ENCODE measurements around the gene TLR6. TPM values are rescaled to one million over a fixed set of nuclear protein-coding genes. Genes with fewer than 3 reads are reported as not detected.

TLR6 gene
- total and polyA plus RNA-seq, 4 donors: 0.33 to 12.8 (median 3.3) TPM

DNA sequence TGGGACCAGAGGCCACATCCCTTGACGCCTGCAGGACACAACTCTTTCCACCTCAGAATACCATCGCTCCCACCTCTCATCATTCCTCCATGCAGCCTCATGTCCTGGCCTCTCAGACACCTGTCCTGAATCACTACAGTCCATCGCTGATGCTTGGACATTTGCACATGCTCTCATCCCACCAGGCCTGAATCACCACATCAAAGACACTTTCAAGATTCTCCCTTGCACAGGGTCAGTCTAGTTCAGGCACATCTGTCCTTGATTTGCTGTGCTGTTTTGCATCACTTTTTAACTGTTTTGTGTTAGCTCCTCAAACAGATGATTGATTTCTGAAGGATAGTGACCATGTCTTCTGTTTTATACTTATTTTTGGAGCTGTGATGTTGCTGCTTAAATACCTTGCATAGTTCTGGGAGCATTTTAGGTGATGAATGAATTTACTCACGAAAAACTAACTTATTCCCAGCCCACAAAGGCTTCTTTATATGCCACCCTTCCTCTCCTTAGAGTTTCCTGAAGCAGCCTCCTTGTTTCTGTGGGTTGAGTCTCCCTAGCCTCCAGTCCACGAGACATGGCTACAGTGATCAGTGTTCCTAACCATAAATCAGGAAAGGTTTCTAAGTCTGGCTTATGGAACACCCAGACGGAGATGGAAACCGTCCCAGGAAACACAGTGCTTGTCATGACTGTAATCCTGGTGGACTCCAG, 13.6 kb upstream of the TLR6 start:
- Histone ChIP-seq H3K27me3 (ENCODE audit: control insufficient read depth in 1 of 2, insufficient read depth in 2 of 2, low read length in 1 of 2) (no peaks in the 10 kb centered on the region), H3K27ac (ENCODE audit: low read depth in 1 of 2, low read length in 2 of 2) (peak overlapping the region in 1 of 2 donors; percentile 17), H3K4me3 (ENCODE audit: low read length in 2 of 2) (no peak overlapping the region), H3K36me3 (ENCODE audit: control insufficient read depth in 1 of 2, insufficient read depth in 2 of 2, low read length in 1 of 2) (peaks cover 0 to 6% of the 10 kb centered on the region in 2 donors), H3K4me1 (ENCODE audit: control insufficient read depth in 1 of 2, insufficient read depth in 2 of 2, low read length in 2 of 2) (peaks cover 7 to 11% of the 10 kb centered on the region in 2 donors), H3K9me3 (ENCODE audit: control insufficient read depth, low read length) (no peaks in the 10 kb centered on the region)
- ATAC-seq (ENCODE audit: low FRiP score) (no peak), DNase-seq (no peak)
- 43 to 45% methylated on average over 7 of the region's 7 CpGs for WGBS, 2 donors
- intact Hi-C loops (cut with DNase I): no loop called here

DNA sequence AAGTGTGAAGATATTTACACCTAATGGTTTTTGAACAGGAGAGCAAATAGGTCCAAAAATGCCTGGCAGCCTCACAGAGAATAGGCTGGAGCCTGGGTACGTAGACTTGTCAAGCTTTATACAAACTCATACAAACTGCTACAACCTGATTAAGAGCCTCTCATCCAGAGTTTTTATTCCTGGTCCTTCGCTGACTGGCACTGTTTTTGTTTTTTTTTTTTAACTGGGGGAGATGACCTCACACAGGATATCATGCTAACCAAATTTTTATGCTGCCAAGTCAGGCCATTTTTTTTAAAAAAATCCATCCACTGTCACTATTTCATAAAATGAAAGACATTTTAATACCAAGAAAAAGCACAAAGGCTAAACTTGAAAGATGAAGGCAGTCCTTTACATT, 12.9 kb upstream of the TLR6 start:
- H3K4me3 ChIP-seq (ENCODE audit: low read length in 2 of 2): peak overlapping the region; percentile 40 to 58
- H3K27ac ChIP-seq (ENCODE audit: low read depth in 1 of 2, low read length in 2 of 2): peak overlapping the region in 1 of 2 donors; percentile 23
- peaks cover 0 to 6% of the 10 kb centered on the region in 2 donors for H3K36me3 ChIP-seq (ENCODE audit: control insufficient read depth in 1 of 2, insufficient read depth in 2 of 2, low read length in 1 of 2)
- no peak for ATAC-seq (ENCODE audit: low FRiP score)
- no peak for DNase-seq
- 0 to 5% methylated on average over 2 of the region's 2 CpGs for WGBS, 2 donors
- H3K27me3 ChIP-seq (ENCODE audit: control insufficient read depth in 1 of 2, insufficient read depth in 2 of 2, low read length in 1 of 2): no peaks in the 10 kb centered on the region
- intact Hi-C loops (cut with DNase I): loop anchor here in 1 of 2 donors (5.0 kb wide), 1 partner anchor 117 kb away; no protein-coding TSS in a partner anchor
- H3K4me1 ChIP-seq (ENCODE audit: control insufficient read depth in 1 of 2, insufficient read depth in 2 of 2, low read length in 2 of 2): peaks cover 7 to 11% of the 10 kb centered on the region in 2 donors
- no peaks in the 10 kb centered on the region for H3K9me3 ChIP-seq (ENCODE audit: control insufficient read depth, low read length)

DNA sequence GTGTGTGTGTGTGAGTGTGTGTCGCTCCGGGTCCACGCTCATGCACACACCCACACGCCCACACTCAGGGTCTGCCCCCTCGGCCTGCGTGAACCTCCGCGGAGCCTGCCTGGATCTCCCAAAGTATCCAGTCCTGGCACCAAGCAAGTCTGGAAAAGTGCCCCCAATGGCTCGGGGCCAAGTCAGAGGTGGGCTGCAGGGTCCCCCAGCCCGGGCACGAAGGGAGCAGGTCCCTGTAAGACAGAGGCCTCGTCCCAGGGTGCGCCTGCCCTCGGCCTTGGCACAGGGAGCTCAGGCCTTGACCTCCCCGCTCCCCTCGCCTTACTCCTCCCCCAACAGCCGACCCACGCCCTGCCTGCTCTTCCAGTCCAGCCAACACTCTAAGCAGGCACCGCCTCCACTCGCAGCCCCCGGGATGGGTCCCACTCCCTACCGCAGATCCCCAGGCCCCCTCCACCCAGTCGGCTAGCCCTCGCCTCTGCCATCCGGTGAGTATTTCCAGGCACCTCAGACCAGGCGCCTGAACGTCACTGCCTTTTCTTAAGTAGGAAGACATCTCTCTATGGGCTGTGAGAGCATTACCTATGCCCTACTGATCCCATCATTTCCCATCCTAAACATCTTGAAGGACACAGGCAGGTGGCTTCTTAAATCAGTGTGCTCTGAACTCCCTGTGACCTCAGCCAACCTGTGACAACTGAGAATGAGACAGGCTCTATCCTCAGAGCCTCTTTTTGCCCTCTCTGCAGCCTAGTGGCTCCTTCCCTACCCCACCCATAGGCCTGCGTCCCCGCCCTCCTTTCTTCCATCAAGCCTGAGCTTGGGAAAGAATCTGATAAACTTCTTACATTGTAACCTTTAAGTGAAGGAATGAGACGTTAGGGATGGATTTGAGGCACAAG, 11.7 kb upstream of the TLR6 start:
- intact Hi-C loops (cut with DNase I): loop anchor here in 1 of 2 donors (5.0 kb wide), 1 partner anchor 116 kb away; no protein-coding TSS in a partner anchor
- peak overlapping the region; percentile 94 to 96 for H3K4me3 ChIP-seq (ENCODE audit: low read length in 2 of 2)
- H3K4me1 ChIP-seq (ENCODE audit: control insufficient read depth in 1 of 2, insufficient read depth in 2 of 2, low read length in 2 of 2): peaks cover 5 to 11% of the 10 kb centered on the region in 2 donors
- peak; percentile 75 to 83 for DNase-seq
- no peaks in the 10 kb centered on the region for H3K27me3 ChIP-seq (ENCODE audit: control insufficient read depth in 1 of 2, insufficient read depth in 2 of 2, low read length in 1 of 2)
- H3K9me3 ChIP-seq (ENCODE audit: control insufficient read depth, low read length): no peaks in the 10 kb centered on the region
- peak overlapping the region; percentile 85 to 98 for H3K27ac ChIP-seq (ENCODE audit: low read depth in 1 of 2, low read length in 2 of 2)
- WGBS, 2 donors: 4 to 5% methylated on average over 30 of the region's 30 CpGs
- peak; percentile 76 for ATAC-seq (ENCODE audit: low FRiP score)
- peaks cover 0 to 3% of the 10 kb centered on the region in 2 donors for H3K36me3 ChIP-seq (ENCODE audit: control insufficient read depth in 1 of 2, insufficient read depth in 2 of 2, low read length in 1 of 2)

DNA sequence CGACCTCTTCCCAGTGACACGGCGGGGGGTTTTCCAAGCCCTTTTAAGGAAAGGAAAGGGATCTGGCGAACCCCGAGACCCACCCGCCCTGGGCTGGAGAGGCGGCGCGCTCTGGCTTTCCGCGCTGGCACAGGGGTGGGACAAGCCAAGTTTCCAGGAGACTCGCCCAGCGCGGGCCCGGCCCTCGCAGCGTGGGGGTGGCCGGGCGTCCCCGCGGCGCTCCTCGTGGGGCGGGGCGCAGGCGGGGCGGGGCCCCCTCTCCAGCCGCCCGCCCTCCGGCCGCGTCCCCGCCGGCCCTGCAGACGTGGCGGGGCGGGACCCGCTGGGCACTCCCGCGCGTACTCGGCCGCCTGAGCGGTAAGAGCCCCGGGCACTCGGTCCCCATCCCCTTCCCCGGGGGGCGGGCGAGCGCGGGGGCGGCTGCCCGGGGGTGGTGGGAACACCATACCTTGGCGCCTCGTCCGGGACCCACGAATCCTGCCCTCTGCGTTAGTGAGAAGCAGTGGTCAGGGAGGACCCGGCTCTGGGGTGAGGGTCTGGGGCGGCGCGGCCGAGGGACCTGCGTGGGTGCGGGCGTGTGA, 11.0 kb upstream of the TLR6 start, which contains the start of gene FAM114A1:
Gene FAM114A1 (plus strand): TSS at position 329 of the 581 bp plus-strand sequence. CDS start 10,273 bp downstream, outside the sequence.
- 0% methylated on average over 47 to 66 of the region's 66 CpGs for WGBS, 2 donors
- Histone ChIP-seq H3K36me3 (ENCODE audit: control insufficient read depth in 1 of 2, insufficient read depth in 2 of 2, low read length in 1 of 2) (peaks cover 0 to 3% of the 10 kb centered on the region in 2 donors), H3K27me3 (ENCODE audit: control insufficient read depth in 1 of 2, insufficient read depth in 2 of 2, low read length in 1 of 2) (no peaks in the 10 kb centered on the region), H3K27ac (ENCODE audit: low read depth in 1 of 2, low read length in 2 of 2) (peak within 1 kb of the TSS; percentile 85 to 98), H3K4me3 (ENCODE audit: low read length in 2 of 2) (peak within 1 kb of the TSS; percentile 94 to 96), H3K4me1 (ENCODE audit: control insufficient read depth in 1 of 2, insufficient read depth in 2 of 2, low read length in 2 of 2) (peaks cover 4 to 5% of the 10 kb centered on the region in 2 donors), H3K9me3 (ENCODE audit: control insufficient read depth, low read length) (no peaks in the 10 kb centered on the region)
- intact Hi-C loops (cut with DNase I): loop anchor here in 1 of 2 donors (5.0 kb wide), 1 partner anchor 115 kb away; no protein-coding TSS in a partner anchor
- ATAC-seq (ENCODE audit: low FRiP score) (peak; percentile 97), DNase-seq (peak; percentile 92 to 95)

DNA sequence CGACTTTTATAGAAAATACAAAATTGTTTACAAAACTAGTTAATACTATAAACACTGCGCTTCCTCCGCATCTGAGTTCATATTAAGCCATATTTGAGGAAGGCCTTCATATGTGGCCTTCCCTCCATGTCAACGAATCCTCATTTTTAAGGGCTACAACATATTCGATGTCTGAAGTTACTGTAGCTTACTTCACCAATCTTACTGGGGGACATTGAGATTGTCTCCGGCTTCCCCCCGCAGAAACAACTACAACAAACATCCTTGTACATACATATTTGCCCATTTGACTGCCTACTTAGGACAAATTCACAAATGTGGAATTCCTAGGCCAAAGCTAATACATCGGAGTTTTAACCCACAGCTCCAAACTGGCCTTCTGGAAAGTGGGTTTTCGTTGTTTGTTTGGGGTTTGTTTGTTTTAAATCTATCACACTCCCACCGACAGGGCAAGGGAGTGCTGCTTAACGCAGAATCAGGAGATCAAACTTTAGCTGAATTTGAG, 10.4 kb upstream of the TLR6 start:
- Histone ChIP-seq H3K4me3 (ENCODE audit: low read length in 2 of 2) (peak overlapping the region; percentile 89 to 94), H3K27ac (ENCODE audit: low read depth in 1 of 2, low read length in 2 of 2) (peak overlapping the region; percentile 39 to 83), H3K36me3 (ENCODE audit: control insufficient read depth in 1 of 2, insufficient read depth in 2 of 2, low read length in 1 of 2) (peaks cover 0 to 3% of the 10 kb centered on the region in 2 donors), H3K4me1 (ENCODE audit: control insufficient read depth in 1 of 2, insufficient read depth in 2 of 2, low read length in 2 of 2) (peaks cover 3 to 5% of the 10 kb centered on the region in 2 donors), H3K9me3 (ENCODE audit: control insufficient read depth, low read length) (no peaks in the 10 kb centered on the region), H3K27me3 (ENCODE audit: control insufficient read depth in 1 of 2, insufficient read depth in 2 of 2, low read length in 1 of 2) (no peaks in the 10 kb centered on the region)
- intact Hi-C loops (cut with DNase I): loop anchor here in 1 of 2 donors (5.0 kb wide), 1 partner anchor 115 kb away; no protein-coding TSS in a partner anchor
- no peak for ATAC-seq (ENCODE audit: low FRiP score)
- no peak for DNase-seq
- WGBS, 2 donors: 53 to 55% methylated on average over 11 of the region's 11 CpGs

DNA sequence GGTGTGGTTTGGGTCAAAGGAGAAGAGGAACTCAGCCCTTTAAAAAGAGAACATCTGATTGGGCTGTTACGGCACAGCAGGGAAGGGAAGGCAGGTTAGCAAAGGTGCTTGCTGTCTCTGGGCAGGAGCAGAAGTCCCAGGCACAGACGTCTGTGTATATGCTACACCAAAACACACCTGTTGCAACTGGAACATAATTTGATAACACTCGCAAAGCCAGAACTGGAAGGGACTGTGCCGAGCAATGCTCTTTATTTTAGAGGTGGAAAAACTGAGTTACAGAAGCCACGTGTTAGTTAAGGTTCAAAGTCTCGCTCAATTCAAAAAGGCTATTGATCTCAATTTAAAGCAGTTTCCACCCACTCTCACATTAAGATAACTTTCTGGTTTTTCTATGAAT, 8.8 kb upstream of the TLR6 start:
- Histone ChIP-seq H3K36me3 (ENCODE audit: control insufficient read depth in 1 of 2, insufficient read depth in 2 of 2, low read length in 1 of 2) (peaks cover 0 to 3% of the 10 kb centered on the region in 2 donors), H3K27me3 (ENCODE audit: control insufficient read depth in 1 of 2, insufficient read depth in 2 of 2, low read length in 1 of 2) (no peaks in the 10 kb centered on the region), H3K9me3 (ENCODE audit: control insufficient read depth, low read length) (no peaks in the 10 kb centered on the region), H3K27ac (ENCODE audit: low read depth in 1 of 2, low read length in 2 of 2) (no peak overlapping the region), H3K4me3 (ENCODE audit: low read length in 2 of 2) (no peak overlapping the region), H3K4me1 (ENCODE audit: control insufficient read depth in 1 of 2, insufficient read depth in 2 of 2, low read length in 2 of 2) (peaks cover 0 to 5% of the 10 kb centered on the region in 2 donors)
- ATAC-seq (ENCODE audit: low FRiP score) (no peak), DNase-seq (no peak)
- 82 to 84% methylated on average over 6 of the region's 6 CpGs for WGBS, 2 donors
- intact Hi-C loops (cut with DNase I): loop anchor here in 1 of 2 donors (5.0 kb wide), 1 partner anchor 113 kb away; no protein-coding TSS in a partner anchor

DNA sequence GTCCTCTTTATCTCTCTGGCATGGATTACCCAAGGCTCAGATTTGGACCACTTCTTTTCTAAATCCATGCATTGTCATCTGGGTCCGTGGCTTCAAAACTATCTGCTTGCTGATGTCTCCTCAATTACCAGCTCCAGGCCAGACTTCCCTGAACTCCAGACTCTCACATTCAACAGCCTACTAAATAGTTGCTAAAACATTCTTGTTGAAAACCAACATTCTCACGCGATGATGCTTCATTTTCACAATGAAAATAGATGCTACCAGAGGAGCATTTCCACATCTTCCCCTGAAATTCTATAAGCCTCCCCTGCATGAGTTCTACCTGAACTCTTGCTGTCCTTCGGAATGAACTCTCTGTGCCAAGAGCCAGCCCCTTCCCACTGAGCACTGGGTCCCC, 5.2 kb upstream of the TLR6 start:
- intact Hi-C loops (cut with DNase I): no loop called here
- H3K9me3 ChIP-seq (ENCODE audit: control insufficient read depth, low read length): no peaks in the 10 kb centered on the region
- ATAC-seq (ENCODE audit: low FRiP score) (no peak), DNase-seq (no peak)
- 83 to 89% methylated on average over 4 of the region's 4 CpGs for WGBS, 2 donors
- H3K4me3 ChIP-seq (ENCODE audit: low read length in 2 of 2): no peak overlapping the region
- no peaks in the 10 kb centered on the region for H3K4me1 ChIP-seq (ENCODE audit: control insufficient read depth in 1 of 2, insufficient read depth in 2 of 2, low read length in 2 of 2)
- H3K27ac ChIP-seq (ENCODE audit: low read depth in 1 of 2, low read length in 2 of 2): no peak overlapping the region
- no peaks in the 10 kb centered on the region for H3K36me3 ChIP-seq (ENCODE audit: control insufficient read depth in 1 of 2, insufficient read depth in 2 of 2, low read length in 1 of 2)
- no peaks in the 10 kb centered on the region for H3K27me3 ChIP-seq (ENCODE audit: control insufficient read depth in 1 of 2, insufficient read depth in 2 of 2, low read length in 1 of 2)
